Stimulated activated CD4-positive, alpha-beta T cell treated with anti-CD3 and anti-CD28 coated beads, Interleukin-4, amount 100 ng/mL, for 4 hours (primary cell): ENCODE measurements around the gene AGTRAP.

Experiments used
- DNase-seq, 2 experiments: peaks; one replicate each; pipeline ENCODE4 v3.0.0-alpha.2; 2020

Gene AGTRAP

DNA sequence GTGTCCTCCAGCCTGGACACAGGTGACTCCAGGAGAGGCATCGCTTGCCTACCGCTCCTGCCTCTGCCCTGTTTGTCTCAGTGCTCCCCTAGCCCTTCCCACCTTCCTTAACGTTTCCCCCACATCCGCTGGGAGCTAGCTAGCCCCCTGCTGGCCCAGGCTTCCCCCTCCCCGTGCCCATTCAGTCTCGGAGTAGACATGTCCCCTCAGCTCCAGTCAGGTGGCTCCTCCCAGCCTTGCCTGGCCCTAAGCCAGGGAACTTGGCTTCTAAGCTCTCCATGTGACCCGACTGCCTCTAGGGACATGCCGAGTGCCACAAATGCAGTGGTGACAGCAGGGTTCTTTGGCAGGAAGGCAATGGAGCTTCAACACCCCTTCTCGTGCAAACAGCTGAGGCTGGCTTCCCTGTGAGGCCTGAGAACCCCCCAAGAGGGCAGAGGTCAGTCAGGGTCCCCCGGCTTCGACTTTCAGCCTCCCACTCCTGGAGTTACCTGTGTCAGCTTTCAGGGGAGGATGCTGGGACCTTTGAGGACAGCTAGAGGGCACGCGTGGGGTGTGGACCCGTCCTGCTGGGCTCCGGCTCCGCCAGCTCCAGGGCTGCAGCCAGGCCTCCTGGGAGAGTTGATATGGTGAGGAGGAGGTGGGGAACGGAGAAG is 28.2 kb upstream of the AGTRAP start:
- DNase-seq: no peak

GRCh38 chr1:11708554-11709350 is 27.2 kb upstream of the AGTRAP start:
- DNase-seq: no peak

DNA sequence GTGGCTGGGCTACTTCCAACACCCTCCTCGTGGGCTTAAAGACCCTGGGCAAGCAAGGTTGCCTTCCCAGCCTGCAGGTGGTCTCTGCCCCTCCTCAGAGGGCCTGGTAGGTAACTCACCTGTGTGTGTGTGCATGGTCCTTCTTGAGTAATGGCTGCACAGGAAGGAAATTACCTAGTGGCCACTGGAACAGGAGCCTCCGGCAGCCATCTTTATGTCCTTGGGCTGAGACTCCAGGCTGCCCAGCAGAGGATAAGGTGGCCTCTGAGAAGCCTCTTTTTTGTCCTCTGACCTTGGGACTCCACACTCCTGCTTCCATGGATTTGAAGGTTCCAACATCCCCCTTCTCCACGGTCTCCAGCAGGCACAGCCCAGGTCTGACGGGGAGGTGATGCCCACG is 24.4 kb upstream of the AGTRAP start:
- no peak for DNase-seq

- no peak for DNase-seq
Measured at GRCh38 chr1:11712285-11712684, 23.7 kb upstream of the AGTRAP start.

- no peak for DNase-seq
Measured at GRCh38 chr1:11713095-11713494, 22.8 kb upstream of the AGTRAP start.

GRCh38 chr1:11714831-11715575 is 20.9 kb upstream of the AGTRAP start:
- DNase-seq: no peak

DNA sequence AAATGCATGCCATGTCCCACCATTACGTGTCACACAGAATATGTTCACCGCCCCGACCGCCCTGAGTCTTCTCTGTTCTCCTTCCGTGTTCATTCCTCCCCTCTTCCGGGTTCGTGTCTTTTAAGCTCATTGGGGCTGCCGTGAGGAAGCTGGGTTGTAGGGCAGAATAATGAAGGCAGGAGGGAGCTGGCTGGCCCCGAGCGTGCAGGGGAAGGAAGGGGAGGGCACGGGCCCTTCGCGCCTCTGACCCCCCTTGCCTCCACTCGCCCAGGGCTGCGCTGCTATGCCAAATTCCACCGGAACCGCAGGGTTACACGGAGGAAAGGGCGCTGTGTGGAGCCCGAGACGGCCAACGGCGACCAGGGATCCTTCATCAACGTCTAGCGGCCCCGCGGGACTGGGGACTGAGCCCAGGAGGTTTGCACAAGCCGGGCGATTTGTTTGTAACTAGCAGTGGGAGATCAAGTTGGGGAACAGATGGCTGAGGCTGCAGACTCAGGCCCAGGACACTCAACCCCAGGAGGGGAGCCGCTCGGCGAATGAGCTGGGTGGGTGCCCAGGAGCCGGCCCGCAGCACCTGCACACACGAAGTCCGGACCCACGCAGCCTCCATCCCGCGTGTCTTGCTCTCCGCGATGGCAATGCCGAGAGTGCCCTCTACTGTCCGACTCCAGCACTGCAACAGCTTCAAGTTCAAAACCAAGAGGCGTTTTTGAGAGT is 16.5 kb upstream of the AGTRAP start:
- peak; percentile 83 for DNase-seq

DNA sequence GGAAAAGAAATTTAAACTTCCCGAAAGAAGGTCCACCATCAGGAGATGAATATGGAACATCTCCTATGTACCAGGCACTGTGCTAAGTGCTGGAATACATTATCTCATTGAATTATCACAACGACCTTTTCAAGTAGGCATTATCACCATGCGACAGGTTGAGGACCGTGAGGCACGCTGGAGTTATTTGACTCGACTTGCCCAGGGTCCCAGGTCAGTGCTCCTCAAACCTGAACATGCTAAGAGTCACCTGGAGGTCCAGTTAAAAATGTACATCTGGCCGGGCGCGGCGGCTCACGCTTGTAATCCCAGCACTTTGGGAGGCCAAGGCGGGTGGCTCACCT is 15.9 kb upstream of the AGTRAP start:
- DNase-seq: no peak

- no peak for DNase-seq
Measured at GRCh38 chr1:11720525-11720924, 15.4 kb upstream of the AGTRAP start.

DNA sequence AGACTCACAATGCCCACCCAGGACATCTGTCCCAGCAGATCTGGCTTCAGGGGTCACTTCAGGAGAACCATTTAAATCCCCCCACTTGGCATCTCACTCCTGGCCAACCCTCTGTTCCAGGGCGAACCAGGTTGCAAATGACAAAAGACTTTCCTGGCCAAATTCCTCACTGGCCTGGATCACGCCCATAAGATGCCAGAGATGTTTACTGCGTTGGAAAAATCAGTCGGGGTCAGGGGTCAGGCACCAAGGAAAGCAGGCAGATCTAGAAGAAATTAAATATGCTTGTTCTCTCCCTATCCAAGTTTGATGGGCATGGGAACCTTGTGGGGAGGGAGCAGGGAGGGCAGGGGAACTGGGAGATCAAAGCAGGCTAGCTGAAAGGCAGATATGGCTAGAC is 14.6 kb upstream of the AGTRAP start:
- no peak for DNase-seq

DNA sequence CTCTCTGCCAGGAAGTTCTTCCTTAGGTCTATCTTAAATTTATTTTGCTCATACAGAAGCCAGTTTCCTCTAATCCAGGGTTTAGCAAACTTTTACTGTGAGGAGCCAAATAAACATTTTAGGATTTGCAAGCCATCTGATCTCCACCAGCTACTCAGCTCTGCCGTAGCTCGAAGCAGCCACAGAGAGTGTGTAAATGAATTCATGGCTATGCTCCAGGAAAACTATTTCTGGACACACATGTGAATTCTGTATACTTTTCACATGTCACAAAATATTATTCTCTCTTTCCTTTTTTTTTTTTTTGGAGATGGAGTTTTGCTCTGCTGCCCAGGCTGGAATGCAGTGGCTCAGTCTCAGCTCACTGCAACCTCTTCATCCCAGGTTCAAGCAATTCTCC is 13.4 kb upstream of the AGTRAP start:
- no peak for DNase-seq

- no peak for DNase-seq
Measured at GRCh38 chr1:11725616-11726015, 10.3 kb upstream of the AGTRAP start.

DNA sequence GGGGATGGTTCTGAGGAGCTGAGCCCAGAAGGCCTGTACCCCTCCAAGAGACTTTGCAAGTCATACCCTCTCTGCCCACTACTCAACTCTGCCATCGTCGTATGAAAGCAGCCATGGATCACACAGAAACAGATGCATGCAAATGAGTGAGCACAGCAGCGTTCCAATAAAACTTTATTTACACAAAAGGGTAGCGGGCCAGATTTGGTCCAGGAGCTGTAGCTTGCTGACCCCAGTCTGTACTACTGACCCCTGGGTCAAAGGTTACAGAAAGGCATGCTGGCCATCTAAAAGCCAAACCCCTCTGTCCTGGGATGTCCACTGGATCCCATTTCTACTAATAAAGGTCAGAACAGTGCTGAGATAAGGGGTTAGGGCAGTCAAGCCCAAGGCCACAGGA is 8.8 kb upstream of the AGTRAP start:
- DNase-seq: no peak

GRCh38 chr1:11728126-11728806 is 7.7 kb upstream of the AGTRAP start:
- DNase-seq: no peak

DNA sequence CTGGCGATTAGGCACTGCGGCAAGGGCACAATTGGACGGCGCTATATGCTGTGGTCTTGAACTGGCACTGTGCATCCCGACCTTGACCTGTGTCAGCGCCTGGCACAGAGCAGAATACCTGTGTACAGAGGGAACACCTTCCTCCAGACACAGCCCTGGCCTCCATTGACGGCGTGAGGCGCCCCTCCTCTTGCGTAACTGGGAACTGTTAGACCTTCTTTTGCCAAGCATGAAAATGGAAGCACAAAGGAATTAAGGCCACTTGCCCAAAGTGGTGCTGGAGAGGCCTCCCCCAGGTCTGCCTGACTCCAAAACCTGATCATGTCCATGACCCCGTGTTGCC is 6.8 kb upstream of the AGTRAP start:
- no peak for DNase-seq

DNA sequence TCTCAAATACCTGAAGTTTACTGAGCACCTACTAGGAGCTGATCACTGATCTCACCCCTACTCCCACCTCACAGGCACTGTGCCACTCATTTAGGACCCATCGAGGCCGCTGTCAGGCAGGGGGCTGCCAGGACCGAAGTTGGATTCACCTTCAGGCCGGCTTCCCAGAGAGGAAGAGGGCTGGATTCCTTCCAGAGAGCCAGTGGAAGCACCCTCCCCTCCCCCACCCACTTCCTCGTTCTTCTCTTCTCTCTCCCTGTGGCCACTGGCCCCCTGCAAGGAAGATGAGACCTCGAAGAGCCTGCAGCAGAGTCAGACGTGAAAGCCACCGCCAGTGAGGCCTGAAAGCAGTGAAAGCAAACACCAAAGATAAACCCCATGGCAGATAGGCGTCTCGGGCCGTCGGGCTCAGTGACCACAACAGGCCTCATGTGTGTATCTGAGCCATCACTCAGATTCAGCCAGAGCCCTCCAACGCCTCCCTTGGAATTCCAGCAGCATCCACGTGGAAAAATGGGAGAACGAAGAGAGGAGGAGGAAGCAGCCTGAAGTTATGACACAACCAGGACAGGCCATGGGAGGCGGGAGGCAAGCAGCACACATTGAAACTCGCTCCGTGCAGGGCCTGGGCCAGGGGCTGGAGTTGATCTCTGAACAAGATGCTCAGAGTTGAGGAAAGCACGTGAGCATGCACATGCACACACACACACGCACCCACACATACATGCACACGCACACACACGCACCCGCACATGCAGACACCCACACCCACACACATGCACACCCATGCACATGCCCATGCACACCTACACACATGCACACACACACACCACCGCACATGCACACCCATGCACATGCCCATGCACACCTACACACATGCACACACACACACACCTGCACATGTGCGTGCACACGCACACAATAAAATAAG is 6.2 kb upstream of the AGTRAP start:
- no peak for DNase-seq

- peak in 1 of 2 experiments; percentile 9 for DNase-seq
Measured at GRCh38 chr1:11730429-11730891, 5.5 kb upstream of the AGTRAP start.

GRCh38 chr1:11731691-11732283 is 4.1 kb upstream of the AGTRAP start:
- peak in 1 of 2 experiments; percentile 32 for DNase-seq

DNA sequence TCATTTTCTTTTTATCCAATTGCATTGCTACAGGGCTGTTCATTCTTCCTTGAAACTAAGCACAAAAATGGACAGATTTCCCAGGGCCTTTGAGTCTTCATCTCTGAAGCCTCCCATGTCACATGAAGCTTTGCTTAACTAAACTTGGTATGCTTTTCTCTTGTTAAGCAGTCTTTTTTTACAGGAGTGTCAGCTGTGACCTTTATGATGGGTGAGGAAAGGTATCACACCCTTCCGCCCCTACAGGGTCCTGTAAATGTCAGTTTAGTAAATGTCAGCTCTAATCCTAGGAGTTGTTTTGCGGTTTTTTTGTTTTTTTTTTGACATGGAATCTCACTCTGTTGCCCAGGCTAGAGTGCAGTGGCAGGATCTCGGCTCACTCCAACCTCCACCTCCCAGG is 2.6 kb upstream of the AGTRAP start:
- DNase-seq: no peak

GRCh38 chr1:11735531-11735853 is 444 bp upstream of the AGTRAP start:
- DNase-seq: no peak
